ENCODE measurements around the gene INPP5K.
"Not testable (repeated sequence)": the region's sequence is repeated elsewhere in the genome, so short reads cannot be mapped to it uniquely, and the experiment has no call there.

The INPP5K gene

DNA sequence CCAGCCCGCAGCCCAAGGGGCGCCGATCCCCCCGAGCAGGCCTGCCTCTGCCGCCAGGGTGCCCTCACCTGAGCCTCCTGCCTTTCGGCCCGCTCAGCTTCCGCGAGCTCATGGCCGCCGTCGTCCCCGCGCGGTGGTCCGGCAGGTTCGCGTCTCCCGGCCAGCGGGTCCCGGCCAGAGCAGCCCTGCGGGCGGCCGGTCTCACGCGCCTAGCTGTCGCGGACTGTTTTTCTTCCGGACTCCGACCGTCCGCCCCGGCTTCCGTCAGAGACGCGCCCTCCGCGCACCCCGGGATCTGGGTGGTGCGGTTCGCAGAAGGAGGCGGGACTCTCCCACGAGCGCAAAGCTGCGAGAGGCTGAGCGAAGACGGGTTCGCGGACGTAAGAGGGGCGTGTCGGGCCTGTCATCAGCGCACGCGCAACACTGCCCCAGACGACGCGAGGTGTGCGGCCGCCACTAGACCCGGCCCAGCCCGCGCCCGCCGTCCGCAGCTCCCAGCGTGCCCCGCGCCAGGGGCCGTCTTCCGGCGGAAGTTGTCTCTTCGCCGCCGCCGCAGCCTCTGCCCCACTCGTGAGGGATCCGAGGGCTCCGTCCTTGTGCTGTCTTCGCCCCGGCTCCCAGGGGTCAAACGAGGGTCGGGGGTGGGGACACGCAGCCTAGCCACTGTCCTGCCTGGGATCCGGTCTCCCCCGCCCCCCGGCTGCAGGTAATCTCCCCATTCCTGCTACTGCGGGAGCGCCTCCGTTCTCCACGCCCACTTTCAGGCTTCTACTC lies at the start of gene INPP5K:
Gene INPP5K, minus strand, starts transcription at position 225 of the 774 bp plus-strand sequence. Its CDS starts 113 bp downstream, at position 112.
- DNase-seq, result peak; percentile 98

DNA sequence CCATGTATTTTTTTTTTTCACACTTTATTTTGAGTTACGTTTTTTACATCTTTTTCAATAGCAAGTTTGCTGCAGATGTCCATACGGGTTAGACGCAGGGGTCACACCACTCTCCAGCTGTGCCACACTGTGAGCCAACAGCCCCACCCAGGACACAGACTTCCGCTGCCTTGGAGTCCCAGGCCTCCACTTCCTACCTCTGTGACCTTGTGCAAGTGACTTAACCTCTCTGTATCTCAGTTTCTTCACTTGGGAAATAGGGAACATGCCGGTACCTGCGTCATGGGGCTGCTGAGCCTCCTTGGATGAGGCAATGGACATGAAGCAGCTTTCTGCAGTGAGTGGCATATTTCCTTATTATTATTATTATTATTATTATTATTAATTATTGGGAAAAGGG lies 49.5 kb upstream of the INPP5K start:
- no peak for DNase-seq

DNA sequence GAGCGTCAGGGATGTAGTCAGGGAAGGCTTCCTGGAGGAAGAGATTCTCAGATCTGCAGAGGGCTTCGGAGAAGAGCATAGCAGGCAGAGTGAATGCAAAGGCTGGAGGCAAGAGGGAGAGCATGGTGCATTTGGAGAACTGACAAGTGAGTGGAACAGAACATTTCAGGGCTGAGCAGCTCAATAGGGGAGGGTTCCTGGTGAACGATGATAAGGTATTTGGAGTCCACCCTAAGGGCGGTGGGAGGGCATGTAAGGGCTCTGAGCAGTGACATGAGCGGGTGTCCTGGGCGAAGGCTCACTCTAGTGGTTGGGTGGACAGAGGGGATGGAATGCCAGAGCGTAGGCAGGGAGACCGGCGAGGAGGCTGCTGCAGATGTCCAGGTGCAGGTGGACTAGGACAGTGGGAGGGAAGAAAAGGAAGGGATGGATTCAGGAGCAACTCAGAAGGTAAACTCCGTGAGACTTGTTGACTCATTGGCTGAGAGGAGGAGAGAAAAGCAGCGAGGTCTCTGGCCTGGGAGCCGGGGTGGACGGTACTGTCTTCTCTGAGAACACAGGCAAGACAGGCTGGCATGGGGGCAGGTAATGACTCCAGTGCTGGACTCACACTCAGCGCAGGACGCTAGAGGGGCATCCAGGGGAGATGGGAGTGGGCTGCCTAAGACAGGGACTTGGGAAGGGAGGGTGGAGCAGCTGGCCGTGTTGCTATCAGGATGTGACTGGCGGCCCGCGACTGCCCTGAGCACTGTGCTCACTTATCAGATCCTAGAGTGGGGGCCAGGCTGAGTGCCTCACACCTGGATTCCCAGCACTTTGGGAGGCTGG lies 47.6 kb upstream of the INPP5K start:
- no peak for DNase-seq

- DNase-seq, result not testable (repeated sequence)
Measured at GRCh38 chr17:1563471-1563785, 47.0 kb upstream of the INPP5K start.

DNA sequence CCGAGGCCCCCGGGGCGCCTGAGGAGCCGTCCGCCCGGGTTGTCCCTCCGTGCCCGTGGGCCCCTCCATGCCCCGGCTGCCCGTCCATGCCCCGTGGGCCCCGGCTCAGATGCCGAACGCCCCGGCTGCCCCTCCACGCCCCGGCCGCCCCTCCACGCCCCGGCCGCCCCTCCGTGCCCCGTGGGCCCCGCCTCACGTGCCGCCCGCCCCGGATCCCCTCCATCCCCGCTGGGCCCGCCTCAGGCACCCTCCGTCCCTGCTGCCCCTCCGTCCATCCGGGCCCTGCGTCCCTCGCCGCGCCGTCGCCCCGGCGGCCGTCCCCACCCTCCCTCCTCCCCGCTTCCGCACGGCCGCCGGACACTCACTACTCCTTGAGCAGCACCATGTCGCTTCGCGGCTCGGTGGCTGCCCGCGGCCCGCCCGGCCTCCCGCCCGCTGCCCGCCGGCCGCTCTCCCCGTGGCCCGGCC lies 45.8 kb upstream of the INPP5K start:
- no peak for DNase-seq

- DNase-seq, result peak; percentile 4
Measured at GRCh38 chr17:1561420-1562175, 45.2 kb upstream of the INPP5K start.

GRCh38 chr17:1560858-1561355 lies 44.5 kb upstream of the INPP5K start:
- no peak for DNase-seq

- DNase-seq, result no peak
Measured at GRCh38 chr17:1560101-1560857, 43.9 kb upstream of the INPP5K start.

DNA sequence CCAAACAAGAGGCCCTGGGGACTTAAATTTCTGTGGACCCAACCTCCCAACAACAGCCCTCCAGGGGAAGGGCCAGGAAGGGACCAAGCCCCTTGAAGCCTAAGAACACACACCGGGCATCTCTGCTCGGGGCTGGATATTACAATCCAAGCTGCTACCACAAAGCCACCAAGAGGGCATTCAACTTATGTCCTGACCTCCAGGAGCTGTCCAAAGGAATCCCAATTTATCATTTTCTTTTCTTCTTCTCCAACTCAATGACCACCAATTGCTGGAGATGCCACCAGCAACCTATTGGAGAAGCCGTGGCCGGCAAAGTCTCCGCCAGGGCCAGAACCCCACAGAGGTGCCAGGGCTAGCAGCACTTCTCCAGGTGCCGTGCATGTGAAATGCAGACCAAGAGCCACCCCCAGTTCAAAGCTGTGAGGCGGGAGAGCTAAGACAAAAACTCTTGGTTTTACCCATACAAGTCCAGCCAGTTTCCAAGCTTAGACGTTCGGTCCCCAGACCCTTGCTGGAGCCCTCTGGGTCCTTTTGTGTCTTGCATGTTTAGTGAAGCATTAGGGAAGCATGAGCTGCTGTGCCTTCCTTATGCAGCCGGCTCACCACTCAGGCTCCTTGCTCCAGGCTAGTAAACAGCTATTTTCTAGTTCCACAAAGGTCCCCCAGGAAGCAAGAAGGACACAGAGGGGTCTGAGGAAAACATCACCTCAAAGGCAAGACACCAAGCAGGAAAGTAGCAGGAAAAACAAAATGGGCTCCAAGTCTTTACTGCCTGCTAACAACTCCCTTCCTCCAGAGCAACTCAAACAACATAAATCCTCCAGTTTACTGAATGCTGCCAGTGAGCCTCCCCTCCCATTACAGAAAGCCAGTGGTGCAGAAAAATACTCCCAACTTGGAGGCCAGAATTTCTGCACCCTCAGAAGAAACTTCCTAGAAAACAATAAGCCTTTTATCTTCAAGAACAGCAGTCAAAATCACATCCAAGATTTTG lies 42.9 kb upstream of the INPP5K start:
- DNase-seq, result no peak

DNA sequence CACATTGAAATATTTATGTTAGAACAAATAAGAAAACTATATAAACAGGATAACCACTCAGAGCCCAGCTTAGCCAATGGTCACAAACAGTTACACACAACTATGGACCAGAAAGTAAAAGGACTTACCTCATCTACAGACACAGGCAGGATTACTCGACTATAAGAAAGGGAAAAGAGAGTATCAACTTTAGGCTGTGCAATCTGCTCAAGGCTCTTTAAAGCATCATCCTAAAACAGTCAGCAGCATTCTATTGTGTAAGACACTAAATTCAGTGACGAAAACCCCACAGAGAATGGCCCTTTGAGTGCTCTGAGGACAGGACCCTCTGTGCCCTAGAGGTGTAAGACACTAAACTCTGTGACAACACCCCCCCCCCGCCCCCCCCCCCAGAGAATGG lies 42.0 kb upstream of the INPP5K start:
- DNase-seq, result no peak

DNA sequence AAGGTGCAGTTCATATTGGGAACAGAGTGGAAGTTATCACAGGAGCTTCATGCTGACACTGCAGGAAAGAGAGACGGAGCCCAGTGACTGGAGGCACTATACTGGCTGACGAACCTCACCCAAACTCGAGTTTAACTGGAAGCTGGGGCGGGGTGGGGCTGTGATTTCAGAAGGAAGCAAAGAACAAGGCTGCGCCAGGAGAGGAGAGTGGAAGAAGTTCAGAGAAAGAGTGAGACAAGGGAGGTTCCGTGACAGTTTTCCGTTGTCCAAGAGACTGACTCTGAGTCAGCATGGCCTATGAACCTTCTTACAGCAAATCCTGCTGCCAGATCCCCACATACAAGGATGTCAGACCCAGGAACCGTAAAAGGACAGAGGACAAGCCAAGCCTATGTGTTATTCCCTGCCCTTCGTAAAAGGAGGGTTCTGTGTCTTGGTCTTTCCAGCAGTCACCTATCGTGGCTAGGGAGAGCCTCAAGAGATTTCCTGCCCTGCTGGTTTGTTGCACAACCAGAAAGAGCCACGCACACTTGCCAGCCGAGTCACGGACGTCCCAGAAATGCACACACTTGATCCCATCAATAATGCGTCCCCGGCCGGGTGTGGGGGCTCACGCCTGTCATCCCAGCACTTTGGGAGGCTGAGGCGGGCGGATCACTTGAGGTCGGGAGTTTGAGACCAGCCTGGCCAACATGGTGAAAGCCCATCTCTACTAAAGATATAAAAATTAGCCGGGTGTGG lies 41.1 kb upstream of the INPP5K start:
- DNase-seq, result no peak

DNA sequence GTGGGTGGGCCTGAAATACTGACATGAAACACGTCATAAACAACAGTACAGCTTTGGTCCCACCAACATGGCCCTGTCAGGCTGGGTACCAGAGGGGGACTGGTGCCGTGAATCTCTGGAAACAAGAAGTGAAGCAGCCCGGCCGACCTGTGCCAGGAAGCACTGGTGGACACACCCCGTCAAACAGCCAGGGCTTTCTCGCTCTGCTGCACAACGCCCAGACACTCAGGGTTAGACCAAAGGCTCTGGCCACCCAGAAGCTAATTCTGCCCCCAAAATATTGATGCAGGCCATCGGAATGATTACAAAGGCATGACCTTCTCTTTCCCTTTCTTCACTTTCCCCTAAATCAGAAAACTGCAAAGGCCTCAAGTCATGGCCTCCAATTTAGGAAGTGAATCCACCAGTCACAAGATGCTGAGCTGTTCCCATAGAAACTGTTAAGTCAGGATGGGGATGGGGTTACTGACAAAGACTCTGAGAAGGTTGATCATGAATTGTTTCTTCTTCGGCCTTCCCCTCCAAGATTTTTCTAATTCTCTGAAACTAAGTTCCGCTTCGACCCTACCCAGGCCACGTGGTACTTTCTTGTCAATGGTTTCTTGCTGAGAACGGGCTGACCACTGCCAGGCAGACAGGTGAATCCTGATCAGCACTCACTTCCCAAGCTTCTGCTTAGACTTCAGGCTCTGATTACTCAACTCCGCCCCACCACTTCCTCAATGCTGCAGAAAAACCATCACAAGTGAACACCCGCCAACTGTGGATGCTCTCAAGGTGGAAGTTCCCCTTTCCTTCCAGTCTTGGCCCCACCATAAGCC lies 39.4 kb upstream of the INPP5K start:
- DNase-seq, result peak; percentile 10

GRCh38 chr17:1554751-1555540 lies 38.5 kb upstream of the INPP5K start:
- DNase-seq, result no peak

DNA sequence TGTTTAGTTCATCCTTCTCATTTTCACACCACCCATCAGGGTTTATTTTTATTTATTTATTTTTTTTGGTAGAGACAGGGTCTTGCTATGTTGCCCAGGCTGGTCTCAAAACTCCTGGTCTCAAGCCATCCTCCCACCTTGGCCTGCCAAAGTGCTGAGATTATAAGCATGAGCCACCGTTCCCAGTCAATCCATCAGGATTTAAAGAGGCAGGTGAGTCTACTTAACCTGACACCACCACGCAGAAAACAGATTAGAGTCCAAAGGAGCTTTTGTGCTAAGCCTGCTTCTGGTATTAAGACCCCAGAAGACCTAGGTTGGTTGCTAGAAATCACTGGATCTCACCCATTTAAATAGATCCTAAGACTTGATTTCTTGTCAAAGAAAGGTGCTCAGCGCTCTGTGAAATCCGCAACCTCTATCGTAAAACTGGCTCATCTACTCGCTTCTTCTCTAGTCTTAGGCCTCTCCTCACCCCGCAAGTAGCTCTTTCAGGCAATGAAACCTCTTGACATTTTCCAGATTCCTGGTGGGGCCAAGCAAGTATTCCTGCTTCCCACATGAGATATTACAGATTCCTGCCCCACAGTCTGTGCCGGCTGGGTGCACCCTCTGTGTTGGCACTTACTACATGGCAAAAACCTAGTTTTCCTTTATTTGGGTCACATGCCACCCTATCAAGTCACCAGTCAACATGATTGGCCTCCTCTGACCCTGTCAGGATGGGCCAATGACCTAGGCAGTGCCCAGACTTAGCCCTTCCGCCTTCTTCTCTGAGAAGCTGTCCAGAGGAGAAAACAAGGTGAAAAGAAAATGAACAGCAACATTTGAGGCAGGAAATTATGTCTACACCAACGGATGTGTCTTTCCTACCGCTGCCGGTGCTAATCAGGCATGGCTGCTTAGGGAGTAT lies 37.2 kb upstream of the INPP5K start:
- no peak for DNase-seq

DNA sequence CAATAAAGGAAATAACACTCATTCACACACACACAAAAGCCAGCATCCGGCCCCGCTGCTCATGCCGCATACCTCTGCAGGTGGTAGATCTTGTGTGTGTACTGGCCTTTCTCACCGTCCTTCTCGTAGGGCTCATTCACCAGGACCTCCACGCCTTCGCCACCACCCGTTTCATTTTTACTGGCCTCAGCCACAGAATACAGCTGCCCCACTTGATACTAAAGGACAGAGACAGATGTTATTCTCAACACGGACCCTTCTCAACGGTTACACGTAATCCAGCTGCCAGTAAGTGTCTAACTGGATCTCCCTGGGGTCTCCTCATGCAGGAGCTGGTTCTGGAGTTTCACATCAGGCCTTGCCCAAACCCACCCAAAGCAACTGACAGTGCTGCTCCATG lies 36.5 kb upstream of the INPP5K start:
- no peak for DNase-seq

- no peak for DNase-seq
Measured at GRCh38 chr17:1551741-1552140, 35.3 kb upstream of the INPP5K start.

DNA sequence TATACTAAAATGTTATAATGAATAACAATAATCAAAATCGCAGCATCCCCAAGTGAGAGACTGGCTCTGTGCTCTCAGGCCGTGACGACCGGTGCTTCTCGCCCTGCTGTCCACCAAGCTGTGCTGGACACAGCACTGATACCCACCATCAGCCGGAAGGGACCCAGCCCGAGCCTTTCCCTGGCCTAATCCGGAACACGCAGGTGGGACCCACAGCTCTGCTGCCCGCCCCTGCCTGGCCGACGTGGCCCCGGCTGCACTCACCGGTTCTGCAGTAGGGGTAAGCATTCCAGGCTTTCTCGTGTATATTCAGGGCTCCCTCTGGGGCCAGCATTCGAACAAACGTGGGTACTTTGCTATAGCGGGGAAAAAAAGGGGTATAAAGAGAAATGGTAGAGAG lies 31.6 kb upstream of the INPP5K start:
- no peak for DNase-seq

All from CD4-positive, alpha-beta T cell treated with Interleukin-4 for 4 hours (primary cell).